Muscle of leg (tissue), 11 donors: ENCODE results near the gene MIGA2. TPM values are rescaled to one million over a fixed set of nuclear protein-coding genes. Genes with fewer than 3 reads are reported as not detected.

Experiments used
- DNase-seq: peaks from one replicate; pipeline ENCODE4 v3.0.0; 2013
- H3K27ac ChIP-seq: one replicate; pipeline ENCODE4 v1.5.1; 2013; ENCODE audit warnings: mild to moderate bottlenecking, low read length, control low read depth
- H3K27me3 ChIP-seq: one replicate; pipeline ENCODE4 v1.6.1; 2013; ENCODE audit warnings: low read length; ENCODE audit not compliant: control insufficient read depth, insufficient read depth
- H3K36me3 ChIP-seq: one replicate; pipeline ENCODE4 v1.6.1; 2013; ENCODE audit warnings: low read length; ENCODE audit not compliant: control insufficient read depth, insufficient read depth
- H3K4me1 ChIP-seq: one replicate; pipeline ENCODE4 v1.6.1; 2013; ENCODE audit warnings: low read length; ENCODE audit not compliant: control insufficient read depth, insufficient read depth
- H3K4me3 ChIP-seq: one replicate; pipeline ENCODE4 v1.5.1; 2013; ENCODE audit warnings: low read length, control low read depth
- H3K9me3 ChIP-seq: replicated peaks from 2 replicates; pipeline ENCODE4 v1.6.1; 2013; ENCODE audit warnings: low read depth, low read length; ENCODE audit not compliant: control insufficient read depth
- WGBS: methylation state at CpG from one replicate; pipeline ENCODE4 v1.1.5; 2013; ENCODE audit warnings: missing lambda C conversion rate; ENCODE audit not compliant: insufficient coverage; 5-methylcytosine and 5-hydroxymethylcytosine counted together
- polyA plus RNA-seq, 8 donors: library from polyadenylated mRNA; unstranded; fragments of 120-200 nt; gene quantifications; one replicate each; pipeline versions ENCODE4 v1.2.1 to v1.2.3, GENCODE V29; 2013; ENCODE audit warnings: inconsistent platforms in 1 of 8, low replicate concordance in 1 of 8; ENCODE audit not compliant: insufficient read length in 8 of 8, insufficient read depth in 1 of 8
- total RNA-seq: library from RNA; stranded (reverse); fragments of 120-200 nt; gene quantifications from one replicate; pipeline ENCODE4 v1.2.4, GENCODE V29; 2013

The MIGA2 gene
- total and polyA plus RNA-seq, 9 donors = 12.4 to 18.2 (median 14.7) TPM

GRCh38 chr9:129036923-129037766 is 719 bp downstream of the MIGA2 start:
- 9% methylated on average over 32 of the region's 32 CpGs for WGBS
- H3K27ac ChIP-seq = peak overlapping the region; percentile 20
- DNase-seq = no peak

GRCh38 chr9:129037767-129038098 is 1.3 kb downstream of the MIGA2 start:
- Histone ChIP-seq H3K9me3 (no peaks in the 10 kb centered on the region), H3K36me3 (peaks cover 19% of the 10 kb centered on the region), H3K27ac (peak overlapping the region; percentile 20), H3K27me3 (no peaks in the 10 kb centered on the region), H3K4me1 (peaks cover 23% of the 10 kb centered on the region), H3K4me3 (peak overlapping the region; percentile 99)
- DNase-seq = no peak
- 43% methylated on average over 6 of the region's 6 CpGs for WGBS

More at GRCh38 chr9:129036923-129037766, 719 bp downstream of the MIGA2 start:
- no peaks in the 10 kb centered on the region for H3K9me3 ChIP-seq
- H3K4me3 ChIP-seq = peak overlapping the region; percentile 99
- no peaks in the 10 kb centered on the region for H3K27me3 ChIP-seq
- H3K4me1 ChIP-seq = peaks cover 23% of the 10 kb centered on the region
- H3K36me3 ChIP-seq = peaks cover 13% of the 10 kb centered on the region

GRCh38 chr9:129038109-129038852 is 1.9 kb downstream of the MIGA2 start:
- H3K9me3 ChIP-seq = no peaks in the 10 kb centered on the region
- WGBS = 56% methylated on average over 4 of the region's 8 CpGs
- peak; percentile 66 for DNase-seq
- peaks cover 20% of the 10 kb centered on the region for H3K36me3 ChIP-seq
- H3K27me3 ChIP-seq = no peaks in the 10 kb centered on the region
- peak overlapping the region; percentile 99 for H3K4me3 ChIP-seq
- peaks cover 23% of the 10 kb centered on the region for H3K4me1 ChIP-seq
- H3K27ac ChIP-seq = peak overlapping the region; percentile 20

- Histone ChIP-seq H3K9me3 (no peaks in the 10 kb centered on the region), H3K36me3 (peaks cover 24% of the 10 kb centered on the region), H3K4me3 (no peak overlapping the region), H3K4me1 (peaks cover 23% of the 10 kb centered on the region), H3K27ac (no peak overlapping the region), H3K27me3 (no peaks in the 10 kb centered on the region)
- whole genome bisulfite sequencing = 94% methylated on average over 9 of the region's 12 CpGs
- no peak for DNase-seq
Observed at GRCh38 chr9:129040113-129040643, 3.8 kb downstream of the MIGA2 start.

- no peak for DNase-seq
- Histone ChIP-seq H3K4me1 (peaks cover 15% of the 10 kb centered on the region), H3K36me3 (peaks cover 24% of the 10 kb centered on the region)
Observed at GRCh38 chr9:129042016-129042415, 5.6 kb downstream of the MIGA2 start.

GRCh38 chr9:129052592-129052991 is 16.2 kb downstream of the MIGA2 start:
- H3K27me3 ChIP-seq = no peaks in the 10 kb centered on the region
- H3K27ac ChIP-seq = no peak overlapping the region
- peaks cover 43% of the 10 kb centered on the region for H3K36me3 ChIP-seq
- DNase-seq = no peak
- H3K4me3 ChIP-seq = no peak overlapping the region
- H3K9me3 ChIP-seq = no peaks in the 10 kb centered on the region
- 86% methylated on average over 5 of the region's 8 CpGs for WGBS
- H3K4me1 ChIP-seq = no peaks in the 10 kb centered on the region

More at GRCh38 chr9:129042016-129042415, 5.6 kb downstream of the MIGA2 start:
- H3K27me3 ChIP-seq = no peaks in the 10 kb centered on the region
- no peaks in the 10 kb centered on the region for H3K9me3 ChIP-seq
- H3K27ac ChIP-seq = no peak overlapping the region
- no peak overlapping the region for H3K4me3 ChIP-seq
- WGBS = 72% methylated on average over 16 of the region's 16 CpGs

- Histone ChIP-seq H3K27ac (no peak overlapping the region), H3K36me3 (peaks cover 39% of the 10 kb centered on the region), H3K4me1 (no peaks in the 10 kb centered on the region), H3K4me3 (no peak overlapping the region), H3K9me3 (no peaks in the 10 kb centered on the region), H3K27me3 (no peaks in the 10 kb centered on the region)
- WGBS = no CpG with 5 or more reads among the region's 6 CpGs
- DNase-seq = no peak
Observed at GRCh38 chr9:129053020-129053419, 16.6 kb downstream of the MIGA2 start.

GRCh38 chr9:129054163-129054851 is 17.9 kb downstream of the MIGA2 start:
- no peak for DNase-seq
- Histone ChIP-seq H3K4me3 (no peak overlapping the region), H3K4me1 (no peaks in the 10 kb centered on the region), H3K36me3 (peaks cover 34% of the 10 kb centered on the region), H3K9me3 (no peaks in the 10 kb centered on the region), H3K27ac (no peak overlapping the region), H3K27me3 (no peaks in the 10 kb centered on the region)
- WGBS = 94% methylated on average over 2 of the region's 5 CpGs

- H3K4me1 ChIP-seq = no peaks in the 10 kb centered on the region
- WGBS = 82% methylated on average over 12 of the region's 21 CpGs
- H3K36me3 ChIP-seq = peaks cover 55% of the 10 kb centered on the region
- no peak overlapping the region for H3K4me3 ChIP-seq
- DNase-seq = no peak
- H3K27ac ChIP-seq = no peak overlapping the region
- no peaks in the 10 kb centered on the region for H3K9me3 ChIP-seq
- H3K27me3 ChIP-seq = no peaks in the 10 kb centered on the region
Observed at GRCh38 chr9:129058965-129059795, 22.8 kb downstream of the MIGA2 start.
